GM19468 (cell line): Measurements from ENCODE around the gene MYO1D.
"Not testable (repeated sequence)": the region's sequence is repeated elsewhere in the genome, so short reads cannot be mapped to it uniquely, and the experiment has no call there.

Source experiments
- ATAC-seq: cut with Tn5 transposase; IDR thresholded peaks from one replicate; pipeline ENCODE4 v1.9.1; 2021; ENCODE audit warnings: mild to moderate bottlenecking, moderate library complexity, moderate number of reproducible peaks; ENCODE audit not compliant: unreplicated experiment; ENCODE audit errors: extremely low read depth

Gene MYO1D

GRCh38 chr17:32821987-32822934, 54.7 kb downstream of the MYO1D start:
- not testable (repeated sequence) for ATAC-seq

GRCh38 chr17:32820440-32820839, 56.5 kb downstream of the MYO1D start:
- no peak for ATAC-seq

- no peak for ATAC-seq
Measured at GRCh38 chr17:32819787-32820186, 57.1 kb downstream of the MYO1D start.

GRCh38 chr17:32819035-32819434, 57.9 kb downstream of the MYO1D start:
- no peak for ATAC-seq

GRCh38 chr17:32815460-32815859, 61.5 kb downstream of the MYO1D start:
- ATAC-seq = no peak

GRCh38 chr17:32814836-32815235, 62.1 kb downstream of the MYO1D start:
- no peak for ATAC-seq

- no peak for ATAC-seq
Measured at GRCh38 chr17:32813021-32813420, 63.9 kb downstream of the MYO1D start.

GRCh38 chr17:32810690-32811089, 66.2 kb downstream of the MYO1D start:
- ATAC-seq = no peak

GRCh38 chr17:32807577-32807976, 69.3 kb downstream of the MYO1D start:
- no peak for ATAC-seq

- no peak for ATAC-seq
Measured at GRCh38 chr17:32806646-32807045, 70.3 kb downstream of the MYO1D start.

- ATAC-seq = no peak
Measured at GRCh38 chr17:32805029-32805976, 71.6 kb downstream of the MYO1D start.

GRCh38 chr17:32803544-32803943, 73.4 kb downstream of the MYO1D start:
- ATAC-seq = no peak

GRCh38 chr17:32802306-32802705, 74.6 kb downstream of the MYO1D start:
- no peak for ATAC-seq

GRCh38 chr17:32801641-32802040, 75.3 kb downstream of the MYO1D start:
- ATAC-seq = no peak

- ATAC-seq = no peak
Measured at GRCh38 chr17:32801193-32801592, 75.7 kb downstream of the MYO1D start.

GRCh38 chr17:32798938-32799337, 78.0 kb downstream of the MYO1D start:
- ATAC-seq = no peak

- ATAC-seq = no peak
Measured at GRCh38 chr17:32795339-32795979, 81.5 kb downstream of the MYO1D start.

- no peak for ATAC-seq
Measured at GRCh38 chr17:32794533-32795246, 82.2 kb downstream of the MYO1D start.

- ATAC-seq = no peak
Measured at GRCh38 chr17:32793841-32794240, 83.1 kb downstream of the MYO1D start.

- no peak for ATAC-seq
Measured at GRCh38 chr17:32792207-32792606, 84.7 kb downstream of the MYO1D start.
